H9 (cell line): ENCODE results near the gene ARVCF. TPM values are rescaled to one million over a fixed set of nuclear protein-coding genes. Genes with fewer than 3 reads are reported as not detected.

ENCODE experiments used
- DNase-seq: peaks from one replicate; pipeline ENCODE4 v3.0.0-alpha.2; 2017
- H2AFZ ChIP-seq: one replicate; pipeline ENCODE4 v1.6.1; 2013; ENCODE audit warnings: mild to moderate bottlenecking, low read length, control low read depth, moderate library complexity
- H2AK5ac ChIP-seq: 2 replicates; pipeline ENCODE4 v1.6.1; 2013; ENCODE audit warnings: low read length, control low read depth, mixed read lengths; ENCODE audit not compliant: insufficient read length
- H2BK120ac ChIP-seq: one replicate; pipeline ENCODE4 v1.6.1; 2013; ENCODE audit warnings: low read depth, mild to moderate bottlenecking, low read length, control low read depth, inconsistent platforms; ENCODE audit not compliant: poor library complexity, severe bottlenecking
- H2BK12ac ChIP-seq: 2 replicates; pipeline ENCODE4 v1.6.1; 2013; ENCODE audit warnings: low read length, control low read depth, mixed read lengths, low read depth; ENCODE audit not compliant: insufficient read length
- H2BK15ac ChIP-seq: 2 replicates; pipeline ENCODE4 v1.6.1; 2013; ENCODE audit warnings: low read depth, low read length, control low read depth
- H2BK20ac ChIP-seq: one replicate; pipeline ENCODE4 v1.6.1; 2013; ENCODE audit warnings: low read depth, mild to moderate bottlenecking, low read length, control low read depth, inconsistent platforms; ENCODE audit not compliant: poor library complexity, severe bottlenecking
- H2BK5ac ChIP-seq: 2 replicates; pipeline ENCODE4 v1.6.1; 2013; ENCODE audit warnings: low read length, control low read depth, mixed read lengths; ENCODE audit not compliant: insufficient read length
- H3K14ac ChIP-seq: 2 replicates; pipeline ENCODE4 v1.6.1; 2013; ENCODE audit warnings: low read length, control low read depth; ENCODE audit not compliant: insufficient read depth
- H3K18ac ChIP-seq: 2 replicates; pipeline ENCODE4 v1.6.1; 2013; ENCODE audit warnings: low read depth, mild to moderate bottlenecking, mixed read lengths, low read length, control low read depth; ENCODE audit not compliant: insufficient read length
- H3K23ac ChIP-seq: 2 replicates; pipeline ENCODE4 v1.6.1; 2013; ENCODE audit warnings: low read length, control low read depth, mixed read lengths, low read depth; ENCODE audit not compliant: insufficient read length
- H3K23me2 ChIP-seq: 2 replicates; pipeline ENCODE4 v1.6.1; 2013; ENCODE audit warnings: low read depth, mild to moderate bottlenecking, mixed read lengths, low read length, control low read depth; ENCODE audit not compliant: insufficient read length, poor library complexity, severe bottlenecking
- H3K27ac ChIP-seq: 2 replicates; pipeline ENCODE4 v1.5.1; 2013; ENCODE audit warnings: low read length, control low read depth, mixed read lengths, low read depth; ENCODE audit not compliant: insufficient read length
- H3K27me3 ChIP-seq: 2 replicates; pipeline ENCODE4 v1.6.1; 2013; ENCODE audit warnings: low read length, control low read depth, inconsistent platforms; ENCODE audit not compliant: insufficient read depth
- H3K4ac ChIP-seq: 2 replicates; pipeline ENCODE4 v1.6.1; 2013; ENCODE audit warnings: low read depth, mild to moderate bottlenecking, control low read depth, inconsistent platforms, low read length, moderate library complexity
- H3K4me1 ChIP-seq: 2 replicates; pipeline ENCODE4 v1.6.1; 2013; ENCODE audit warnings: low read length, control low read depth, inconsistent platforms; ENCODE audit not compliant: insufficient read depth
- H3K4me2 ChIP-seq: 2 replicates; pipeline ENCODE4 v1.6.1; 2013; ENCODE audit warnings: low read length, control low read depth, mixed read lengths; ENCODE audit not compliant: insufficient read length, insufficient read depth
- H3K56ac ChIP-seq: 2 replicates; pipeline ENCODE4 v1.6.1; 2013; ENCODE audit warnings: low read depth, mild to moderate bottlenecking, mixed read lengths, low read length, control low read depth; ENCODE audit not compliant: insufficient read length
- H3K79me1 ChIP-seq: 2 replicates; pipeline ENCODE4 v1.6.1; 2013; ENCODE audit warnings: low read depth, mild to moderate bottlenecking, moderate library complexity, low read length, control low read depth, inconsistent platforms; ENCODE audit not compliant: insufficient read depth, poor library complexity, severe bottlenecking
- H3K79me2 ChIP-seq: 2 replicates; pipeline ENCODE4 v1.6.1; 2013; ENCODE audit warnings: low read length, control low read depth, inconsistent platforms; ENCODE audit not compliant: insufficient read depth
- H3K9ac ChIP-seq: 2 replicates; pipeline ENCODE4 v1.6.1; 2013; ENCODE audit warnings: low read length, control low read depth, mixed read lengths; ENCODE audit not compliant: insufficient read length; ENCODE audit errors: extremely low read depth
- H3K9me3 ChIP-seq: one replicate; pipeline ENCODE4 v1.6.1; 2013; ENCODE audit warnings: low read depth, low read length, inconsistent platforms; ENCODE audit not compliant: control insufficient read depth
- H3T11ph ChIP-seq: one replicate; pipeline ENCODE4 v1.6.1; 2013; ENCODE audit warnings: mild to moderate bottlenecking, low read length, control low read depth, inconsistent platforms
- H4K20me1 ChIP-seq: one replicate; pipeline ENCODE4 v1.6.1; 2013; ENCODE audit not compliant: control insufficient read depth, insufficient read length, insufficient read depth
- H4K5ac ChIP-seq: 2 replicates; pipeline ENCODE4 v1.6.1; 2013; ENCODE audit warnings: low read depth, mild to moderate bottlenecking, mixed read lengths, low read length, control low read depth; ENCODE audit not compliant: insufficient read length
- H4K8ac ChIP-seq: replicated peaks from 2 replicates; pipeline ENCODE4 v1.6.1; 2013; ENCODE audit warnings: low read length, control low read depth, mixed read lengths, low read depth; ENCODE audit not compliant: insufficient read length
- H4K91ac ChIP-seq: 2 replicates; pipeline ENCODE4 v1.6.1; 2013; ENCODE audit warnings: low read depth, mild to moderate bottlenecking, moderate library complexity, mixed read lengths, low read length, control low read depth; ENCODE audit not compliant: insufficient read length
- H3K27ac Mint-ChIP-seq, 3 experiments: 2 replicates in 2 of 3; 3 replicates in 1 of 3; pipeline ENCODE4 v1.8.0; 2020 to 2021; ENCODE audit warnings: mixed read lengths in 3 of 3, mild to moderate bottlenecking in 1 of 3, moderate library complexity in 1 of 3
- H3K27me3 Mint-ChIP-seq: 2 replicates; pipeline ENCODE4 v1.8.0; 2021; ENCODE audit warnings: low read depth, mild to moderate bottlenecking, moderate library complexity, mixed read lengths
- H3K36me3 Mint-ChIP-seq, 3 experiments: 2 replicates in 2 of 3; 3 replicates in 1 of 3; pipeline ENCODE4 v1.8.0; 2020 to 2021; ENCODE audit warnings: low read depth in 3 of 3, mixed read lengths in 3 of 3; ENCODE audit not compliant: insufficient read depth in 1 of 3
- H3K4me1 Mint-ChIP-seq, 2 experiments: 2 replicates each; pipeline ENCODE4 v1.8.0; 2020; ENCODE audit warnings: mixed read lengths in 2 of 2
- H3K4me3 Mint-ChIP-seq, 2 experiments: 2 replicates in 1 of 2; 3 replicates in 1 of 2; pipeline ENCODE4 v1.8.0; 2020 to 2021; ENCODE audit warnings: mild to moderate bottlenecking in 2 of 2, mixed read lengths in 2 of 2, moderate library complexity in 1 of 2
- H3K9me3 Mint-ChIP-seq, 2 experiments: 2 replicates in 1 of 2; 3 replicates in 1 of 2; pipeline ENCODE4 v1.8.0; 2020; ENCODE audit warnings: mild to moderate bottlenecking in 2 of 2, mixed read lengths in 2 of 2, moderate library complexity in 1 of 2
- CTCF ChIP-seq: fragments of 200-600 bp; sonication (generic); conservative IDR thresholded peaks from 3 replicates; pipeline ENCODE4 v1.8.0; 2021; ENCODE audit warnings: antibody characterized with exemption, mild to moderate bottlenecking
- whole genome bisulfite sequencing: extraction: QIAGEN DNeasy Blood & Tissue Kit; methylation state at CpG from one replicate; pipeline ENCODE4 v1.1.7; 2013; ENCODE audit warnings: missing lambda C conversion rate, low lambda C conversion rate, mixed read lengths; ENCODE audit not compliant: insufficient read length; ENCODE audit errors: extremely low coverage; 5-methylcytosine and 5-hydroxymethylcytosine counted together
- total RNA-seq: library from RNA; stranded (reverse); gene quantifications from 2 replicates; pipeline ENCODE4 v1.2.1, GENCODE V29; 2021

The ARVCF gene
- total RNA-seq, 1 experiment from 2014 or later, result 40.7 TPM

DNA sequence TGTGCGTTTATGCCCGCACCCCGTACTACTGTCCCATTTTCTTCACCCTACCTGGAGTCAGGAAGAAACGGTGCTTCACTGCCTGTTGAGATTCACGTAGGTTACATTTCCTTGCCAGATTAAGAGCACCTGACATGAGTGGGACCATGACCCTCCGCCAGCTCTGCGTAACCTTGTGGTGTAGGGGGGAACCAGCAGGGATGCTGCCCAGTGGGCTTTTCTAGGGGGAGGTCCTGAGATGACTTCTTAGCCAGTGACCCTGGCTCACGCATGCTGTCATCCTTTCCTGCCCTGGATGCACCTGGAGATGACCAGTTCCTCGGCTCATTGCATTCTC, 967 bp upstream of the ARVCF start:
- H3K4me1 Mint-ChIP-seq, result peaks cover 11 to 17% of the 10 kb centered on the region in 2 experiments
- no peaks in the 10 kb centered on the region for H4K20me1 ChIP-seq
- no peak overlapping the region for H4K5ac ChIP-seq
- no peak overlapping the region for H3K56ac ChIP-seq
- no peak overlapping the region for H3K14ac ChIP-seq
- no peak overlapping the region for H2BK5ac ChIP-seq
- no peak overlapping the region for H2BK20ac ChIP-seq
- no peaks in the 10 kb centered on the region for H3K9me3 ChIP-seq
- no peak overlapping the region for H2BK15ac ChIP-seq
- H3K4me2 ChIP-seq, result peak overlapping the region; percentile 65
- peaks cover 31% of the 10 kb centered on the region for H3K27me3 ChIP-seq
- H3T11ph ChIP-seq, result no peak overlapping the region
- TF ChIP-seq CTCF, result no peak
- H3K4me1 ChIP-seq, result no peaks in the 10 kb centered on the region
- no peaks in the 10 kb centered on the region for H3K9me3 Mint-ChIP-seq
- H3K27me3 Mint-ChIP-seq, result peaks cover 56% of the 10 kb centered on the region
- no peak overlapping the region; a peak in 1 of 7 replicates for H3K27ac Mint-ChIP-seq
- no peak overlapping the region for H3K27ac ChIP-seq
- no peaks in the 10 kb centered on the region for H3K79me1 ChIP-seq
- H4K91ac ChIP-seq, result no peak overlapping the region
- H3K4me3 Mint-ChIP-seq, result peak overlapping the region; percentile 73 to 90
- peaks cover 19% of the 10 kb centered on the region for H3K23me2 ChIP-seq
- no peak overlapping the region for H3K4ac ChIP-seq
- H3K9ac ChIP-seq, result no peak overlapping the region
- no peaks in the 10 kb centered on the region for H3K79me2 ChIP-seq
- H2BK120ac ChIP-seq, result no peak overlapping the region
- no peak overlapping the region for H2BK12ac ChIP-seq
- no peak overlapping the region for H2AFZ ChIP-seq
- no peak for DNase-seq
- no peak overlapping the region for H3K18ac ChIP-seq
- no peak overlapping the region for H2AK5ac ChIP-seq
- no peak overlapping the region for H3K23ac ChIP-seq
- H4K8ac ChIP-seq, result no peak overlapping the region
- H3K36me3 Mint-ChIP-seq, result no peaks in the 10 kb centered on the region; a peak in 1 of 7 replicates
- no CpG with 5 or more reads among the region's 9 CpGs for WGBS
